CD4-positive, alpha-beta T cell (primary cell): Measurements from ENCODE around the gene NR1D1. TPM values are rescaled to one million over a fixed set of nuclear protein-coding genes. Genes with fewer than 3 reads are reported as not detected.

Experiments
- ATAC-seq: fragments of 200-7000 bp; cut with Tn5 transposase; one replicate; pipeline ENCODE4 v1.10.0; 2022; ENCODE audit warnings: mild to moderate bottlenecking; ENCODE audit not compliant: poor library complexity
- CTCF ChIA-PET: fragments of 350-600 bp; sonication (Branson Sonifier 250); formaldehyde crosslinking; loops from one replicate; lab custom pipeline; 2021; ENCODE audit warnings: antibody characterized with exemption, inconsistent platforms; lab: Charles Lee
- POLR2A ChIA-PET: fragments of 350-600 bp; sonication (Branson Sonifier 250); formaldehyde crosslinking; loops from one replicate; lab custom pipeline; 2021; ENCODE audit warnings: antibody characterized with exemption, inconsistent platforms; lab: Charles Lee
- DNase-seq, 14 experiments: peaks; one replicate each; pipeline ENCODE4 v3.0.0-alpha.2; 2013 to 2020; ENCODE audit warnings: mixed read lengths in 2 of 14
- H3K27ac ChIP-seq, 2 donors: one replicate each; pipeline versions ENCODE4 v1.5.1 to v1.7.0; 2013; ENCODE audit warnings: low read length in 2 of 2, low read depth in 1 of 2, mild to moderate bottlenecking in 1 of 2
- H3K27me3 ChIP-seq, 2 experiments: 1 replicate in 1 of 2; 2 replicates in 1 of 2; pipeline versions ENCODE4 v1.6.1 to v1.7.0; 2013; ENCODE audit warnings: low read length in 2 of 2, control low read depth in 1 of 2, mild to moderate bottlenecking in 1 of 2, moderate library complexity in 1 of 2; ENCODE audit not compliant: insufficient read depth in 2 of 2, control insufficient read depth in 1 of 2
- H3K36me3 ChIP-seq: one replicate; pipeline ENCODE4 v1.6.1; 2013; ENCODE audit warnings: low read length, control low read depth; ENCODE audit not compliant: insufficient read depth
- H3K4me1 ChIP-seq: one replicate; pipeline ENCODE4 v1.6.1; 2013; ENCODE audit warnings: low read length, control low read depth; ENCODE audit not compliant: insufficient read depth
- H3K4me3 ChIP-seq: one replicate; pipeline ENCODE4 v1.5.1; 2013; ENCODE audit warnings: mild to moderate bottlenecking, low read length, moderate library complexity
- H3K9me3 ChIP-seq, 2 experiments: 1 replicate in 1 of 2; 2 replicates in 1 of 2; pipeline versions ENCODE4 v1.6.1 to v1.7.0; 2013; ENCODE audit warnings: low read length in 2 of 2, mild to moderate bottlenecking in 2 of 2, control low read depth in 1 of 2, moderate library complexity in 1 of 2; ENCODE audit not compliant: control insufficient read depth in 1 of 2, insufficient read depth in 1 of 2
- H3K27ac Mint-ChIP-seq: one replicate; pipeline ENCODE4 v1.8.0; 2020; ENCODE audit warnings: mixed read lengths
- H3K27me3 Mint-ChIP-seq: one replicate; pipeline ENCODE4 v1.8.0; 2021; ENCODE audit warnings: mixed read lengths
- H3K36me3 Mint-ChIP-seq: one replicate; pipeline ENCODE4 v1.8.0; 2021; ENCODE audit warnings: low read depth, mixed read lengths
- H3K4me1 Mint-ChIP-seq: one replicate; pipeline ENCODE4 v1.8.0; 2021; ENCODE audit warnings: low read depth, mixed read lengths
- H3K4me3 Mint-ChIP-seq: one replicate; pipeline ENCODE4 v1.8.0; 2020; ENCODE audit warnings: mild to moderate bottlenecking, mixed read lengths
- H3K9me3 Mint-ChIP-seq: one replicate; pipeline ENCODE4 v1.8.0; 2020; ENCODE audit warnings: mixed read lengths
- intact Hi-C, 2 experiments: fragments of 100-400 bp; cut with DNase I in 1 of 2; cut with micrococcal nuclease in 1 of 2; formaldehyde crosslinking; loops; one replicate each; pipeline versions ENCODE4 v1.15.1 to v1.9.0; 2023 to 2025; cut with DNase I, micrococcal nuclease
- total RNA-seq, 174 experiments: library from RNA in 2 of 174; stranded (reverse) in 2 of 174; gene quantifications; one replicate each; pipeline ENCODE4 v1.2.3 and lab custom pipeline; 2021 to 2026
- TF ChIP-seq, protein P1 (sequence below): fragments of 200-600 bp; IDR thresholded peaks from one replicate; pipeline ENCODE4 v1.8.0; 2022; ENCODE audit warnings: antibody characterized with exemption, mild to moderate bottlenecking

NR1D1 gene
- total RNA-seq, 2 experiments from 2014 or later: 29.6 to 34.1 TPM

DNA sequence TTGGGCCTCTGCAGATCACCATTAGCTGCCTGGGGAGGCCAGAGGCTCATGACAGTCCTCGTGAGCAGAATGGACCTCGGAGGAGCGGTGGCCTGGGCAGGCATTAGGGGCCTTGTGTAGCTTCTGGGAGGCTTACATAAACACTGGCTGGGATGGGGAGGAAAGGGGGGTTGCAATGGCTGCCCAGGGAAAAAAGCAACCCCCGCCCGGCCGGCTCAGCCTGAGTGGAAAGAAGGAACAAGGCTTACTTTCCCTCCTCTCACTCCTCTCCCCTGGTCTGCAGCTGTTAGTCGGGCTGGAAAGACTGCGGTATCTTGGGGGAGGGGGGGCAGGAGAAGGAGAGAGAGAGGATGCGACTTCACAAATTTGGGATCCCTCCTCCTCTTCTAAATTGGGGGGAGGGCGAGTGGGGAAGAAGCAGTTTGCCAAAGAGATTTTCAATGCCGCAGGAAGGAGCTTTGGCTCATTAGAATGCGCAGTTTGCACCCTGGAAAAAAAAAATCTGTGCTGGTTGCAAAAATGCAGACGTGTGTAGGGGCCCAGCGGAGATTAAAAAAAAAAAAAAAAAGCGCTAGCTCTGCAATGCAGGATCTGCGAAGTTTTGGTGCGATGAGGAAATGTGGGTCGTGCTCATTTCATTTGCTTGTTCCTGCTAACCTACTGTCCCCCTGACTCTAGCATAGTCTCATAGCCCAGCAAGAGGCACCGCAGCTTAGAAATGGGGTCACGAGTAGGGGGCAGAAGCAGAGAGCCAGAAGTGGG, 6.6 kb upstream of the NR1D1 start:
- H3K4me1 Mint-ChIP-seq: peaks cover 94% of the 10 kb centered on the region
- H3K9me3 ChIP-seq: no peaks in the 10 kb centered on the region
- H3K4me1 ChIP-seq: peaks cover 97% of the 10 kb centered on the region
- intact Hi-C loops: no loop called here
- H3K27me3 ChIP-seq: no peaks in the 10 kb centered on the region
- H3K36me3 ChIP-seq: no peaks in the 10 kb centered on the region
- peak overlapping the region; percentile 94 to 95 for H3K27ac ChIP-seq
- no peaks in the 10 kb centered on the region for H3K27me3 Mint-ChIP-seq
- ChIA-PET CTCF (interaction anchor here (1.0 to 1.3 kb wide), 3 partner anchors 21 to 62 kb away, joined by 3 to 5 read pairs (median 3); no protein-coding TSS in a partner anchor), POLR2A (interaction anchor here (0.8 to 3.0 kb wide), 12 partner anchors 8 to 1581 kb away, joined by 3 to 36 read pairs (median 6); partner anchors contain the start of genes CASC3, MED24, PSMD3 and THRA)
- H3K36me3 Mint-ChIP-seq: no peaks in the 10 kb centered on the region
- TF ChIP-seq, protein P1, sequence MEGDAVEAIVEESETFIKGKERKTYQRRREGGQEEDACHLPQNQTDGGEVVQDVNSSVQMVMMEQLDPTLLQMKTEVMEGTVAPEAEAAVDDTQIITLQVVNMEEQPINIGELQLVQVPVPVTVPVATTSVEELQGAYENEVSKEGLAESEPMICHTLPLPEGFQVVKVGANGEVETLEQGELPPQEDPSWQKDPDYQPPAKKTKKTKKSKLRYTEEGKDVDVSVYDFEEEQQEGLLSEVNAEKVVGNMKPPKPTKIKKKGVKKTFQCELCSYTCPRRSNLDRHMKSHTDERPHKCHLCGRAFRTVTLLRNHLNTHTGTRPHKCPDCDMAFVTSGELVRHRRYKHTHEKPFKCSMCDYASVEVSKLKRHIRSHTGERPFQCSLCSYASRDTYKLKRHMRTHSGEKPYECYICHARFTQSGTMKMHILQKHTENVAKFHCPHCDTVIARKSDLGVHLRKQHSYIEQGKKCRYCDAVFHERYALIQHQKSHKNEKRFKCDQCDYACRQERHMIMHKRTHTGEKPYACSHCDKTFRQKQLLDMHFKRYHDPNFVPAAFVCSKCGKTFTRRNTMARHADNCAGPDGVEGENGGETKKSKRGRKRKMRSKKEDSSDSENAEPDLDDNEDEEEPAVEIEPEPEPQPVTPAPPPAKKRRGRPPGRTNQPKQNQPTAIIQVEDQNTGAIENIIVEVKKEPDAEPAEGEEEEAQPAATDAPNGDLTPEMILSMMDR: no peak
- ATAC-seq: peak; percentile 27
- peak overlapping the region; percentile 82 for H3K4me3 Mint-ChIP-seq
- no peaks in the 10 kb centered on the region for H3K9me3 Mint-ChIP-seq
- DNase-seq: peak in 5 of 14 experiments; percentile 36 to 73 (median 44)
- peak overlapping the region; percentile 16 for H3K4me3 ChIP-seq
- H3K27ac Mint-ChIP-seq: peak overlapping the region; percentile 99

DNA sequence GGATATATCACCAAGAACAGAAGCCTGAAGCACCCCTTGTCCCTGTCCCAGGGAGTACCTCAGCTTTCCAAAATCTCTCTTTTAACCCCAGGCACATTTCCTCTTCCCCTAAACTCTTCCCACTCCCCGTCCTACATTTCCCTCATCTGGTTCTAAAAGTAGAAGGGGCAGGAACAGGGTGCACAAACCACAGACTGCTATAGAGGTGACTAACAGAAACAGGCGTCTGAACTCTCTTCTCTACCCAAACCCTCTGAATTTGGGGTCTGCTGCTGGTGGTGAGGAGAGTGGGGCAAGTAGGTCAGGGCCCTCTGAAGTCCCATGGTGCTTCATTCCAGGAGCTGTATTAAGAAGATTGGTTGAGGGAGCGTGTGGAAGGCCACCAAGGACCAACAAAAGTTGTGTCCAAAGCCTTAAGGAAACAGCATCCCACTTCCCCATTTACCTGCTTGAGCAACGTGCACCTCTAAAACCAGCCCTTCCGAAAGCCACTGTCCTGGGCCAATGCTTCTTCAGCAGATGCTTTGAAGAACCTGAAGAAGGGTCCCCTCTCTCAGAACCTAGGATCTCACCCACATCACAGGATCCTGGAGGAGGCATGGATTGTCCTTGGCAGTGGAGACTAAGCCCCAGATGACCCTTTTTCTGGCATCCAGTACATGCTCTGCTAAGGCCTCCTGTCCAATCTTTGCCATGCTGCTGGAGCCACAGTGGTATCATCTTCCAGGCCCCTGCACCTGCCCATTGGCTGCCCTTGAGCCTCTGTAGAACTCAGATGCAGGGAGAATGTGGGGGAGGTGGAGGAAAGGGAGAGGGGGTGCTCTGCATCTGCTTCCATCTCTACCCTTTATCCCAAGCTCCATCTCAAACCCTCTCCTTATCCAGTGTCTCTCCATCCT, 5.7 kb upstream of the NR1D1 start:
- ATAC-seq (no peak), DNase-seq (no peak)
- no peaks in the 10 kb centered on the region for H3K36me3 Mint-ChIP-seq
- H3K4me1 ChIP-seq: peaks cover 97% of the 10 kb centered on the region
- H3K27me3 Mint-ChIP-seq: no peaks in the 10 kb centered on the region
- H3K27me3 ChIP-seq: no peaks in the 10 kb centered on the region
- peak overlapping the region; percentile 82 for H3K4me3 Mint-ChIP-seq
- no peaks in the 10 kb centered on the region for H3K36me3 ChIP-seq
- no peaks in the 10 kb centered on the region for H3K9me3 ChIP-seq
- no peaks in the 10 kb centered on the region for H3K9me3 Mint-ChIP-seq
- CTCF ChIA-PET: interaction anchor here (1.2 to 1.3 kb wide), 2 partner anchors 31 to 63 kb away, joined by 3 read pairs; no protein-coding TSS in a partner anchor
- POLR2A ChIA-PET: interaction anchor here (1.1 to 3.0 kb wide), 8 partner anchors 7 to 217 kb away, joined by 3 to 36 read pairs (median 9); partner anchors contain the start of genes CASC3, MED24 and THRA
- H3K27ac Mint-ChIP-seq: peak overlapping the region; percentile 99
- peaks cover 94% of the 10 kb centered on the region for H3K4me1 Mint-ChIP-seq
- intact Hi-C loops: no loop called here
- H3K4me3 ChIP-seq: no peak overlapping the region
- H3K27ac ChIP-seq: peak overlapping the region; percentile 94 to 95
- TF ChIP-seq, protein P1: no peak
